ENCODE results near the gene TNFRSF6B.
"Not testable (repeated sequence)": the region's sequence is repeated elsewhere in the genome, so short reads cannot be mapped to it uniquely, and the experiment has no call there.

TNFRSF6B gene

DNA sequence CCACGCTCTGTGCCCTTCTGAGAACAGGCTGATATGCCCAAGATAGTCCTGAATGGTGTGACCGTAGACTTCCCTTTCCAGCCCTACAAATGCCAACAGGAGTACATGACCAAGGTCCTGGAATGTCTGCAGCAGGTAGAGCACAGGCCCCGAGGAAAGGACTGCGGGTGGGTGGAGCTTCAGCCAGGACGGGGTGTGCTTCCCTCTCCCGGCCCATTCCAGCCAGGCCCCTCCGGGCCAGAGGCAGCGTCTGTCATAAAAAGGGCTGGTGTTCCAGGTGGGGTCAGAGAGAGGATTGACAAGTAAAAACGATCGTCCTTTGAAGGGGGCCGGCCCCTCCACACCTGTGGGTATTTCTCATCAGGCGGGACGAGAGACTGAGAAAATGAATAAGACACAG, 37.1 kb upstream of the TNFRSF6B start:
- Histone ChIP-seq H3K27me3 (ENCODE audit: insufficient read depth, low read length, poor library complexity) (no peaks in the 10 kb centered on the region), H3K4me3 (ENCODE audit: low read depth in 1 of 2, low read length in 2 of 2) (peak overlapping the region; percentile 61 to 86; a peak in 3 of 4 replicates), H3K4me1 (ENCODE audit: insufficient read depth, low read length) (peaks cover 47% of the 10 kb centered on the region), H3K9ac (ENCODE audit: low read depth, low read length) (peak overlapping the region; percentile 86), H3K27ac (ENCODE audit: low read length) (peak overlapping the region; percentile 86), H3K36me3 (ENCODE audit: insufficient read depth, low read length) (peaks cover 47% of the 10 kb centered on the region), H3K4me2 (ENCODE audit: insufficient read depth, low read length) (peak overlapping the region; percentile 93), H3K9me3 (ENCODE audit: insufficient read depth, low read length, severe bottlenecking) (no peaks in the 10 kb centered on the region), H2AFZ (ENCODE audit: low read depth, low read length) (no peak overlapping the region), H4K20me1 (ENCODE audit: insufficient read depth, low read length) (peaks cover 20% of the 10 kb centered on the region; the same call in 1 of the 2 replicates), H3K79me2 (ENCODE audit: insufficient read depth, low read length) (peaks cover 68% of the 10 kb centered on the region)
- DNase-seq (no peak), ATAC-seq (ENCODE audit: insufficient read depth, low read depth) (no peak)
- no peak for TF ChIP-seq EZH2 (IDR thresholded peaks at IDR 0.05; ENCODE audit: borderline replicate concordance, low read depth, low read length, severe bottlenecking)
- TF ChIP-seq, protein P1, sequence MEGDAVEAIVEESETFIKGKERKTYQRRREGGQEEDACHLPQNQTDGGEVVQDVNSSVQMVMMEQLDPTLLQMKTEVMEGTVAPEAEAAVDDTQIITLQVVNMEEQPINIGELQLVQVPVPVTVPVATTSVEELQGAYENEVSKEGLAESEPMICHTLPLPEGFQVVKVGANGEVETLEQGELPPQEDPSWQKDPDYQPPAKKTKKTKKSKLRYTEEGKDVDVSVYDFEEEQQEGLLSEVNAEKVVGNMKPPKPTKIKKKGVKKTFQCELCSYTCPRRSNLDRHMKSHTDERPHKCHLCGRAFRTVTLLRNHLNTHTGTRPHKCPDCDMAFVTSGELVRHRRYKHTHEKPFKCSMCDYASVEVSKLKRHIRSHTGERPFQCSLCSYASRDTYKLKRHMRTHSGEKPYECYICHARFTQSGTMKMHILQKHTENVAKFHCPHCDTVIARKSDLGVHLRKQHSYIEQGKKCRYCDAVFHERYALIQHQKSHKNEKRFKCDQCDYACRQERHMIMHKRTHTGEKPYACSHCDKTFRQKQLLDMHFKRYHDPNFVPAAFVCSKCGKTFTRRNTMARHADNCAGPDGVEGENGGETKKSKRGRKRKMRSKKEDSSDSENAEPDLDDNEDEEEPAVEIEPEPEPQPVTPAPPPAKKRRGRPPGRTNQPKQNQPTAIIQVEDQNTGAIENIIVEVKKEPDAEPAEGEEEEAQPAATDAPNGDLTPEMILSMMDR (IDR thresholded peaks at IDR 0.05; ENCODE audit: borderline replicate concordance, extremely low read depth, low read length, poor library complexity, severe bottlenecking) = no peak

DNA sequence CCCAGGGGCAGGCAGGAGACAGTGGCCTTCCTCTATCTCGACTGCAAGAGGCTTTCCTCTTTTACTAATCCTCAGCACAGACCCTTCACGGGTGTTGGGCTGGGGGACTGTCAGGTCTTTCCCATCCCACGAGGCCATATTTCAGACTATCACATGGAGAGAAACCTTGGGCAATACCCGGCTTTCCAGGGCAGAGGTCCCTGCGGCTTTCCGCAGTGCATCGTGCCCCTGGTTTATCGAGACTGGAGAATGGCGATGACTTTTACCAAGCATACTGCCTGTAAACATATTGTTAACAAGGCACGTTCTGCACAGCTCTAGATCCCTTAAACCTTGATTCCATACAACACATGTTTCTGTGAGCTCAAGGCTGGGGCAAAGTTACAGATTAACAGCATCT, 36.3 kb upstream of the TNFRSF6B start:
- H3K9ac ChIP-seq (ENCODE audit: low read depth, low read length); ATAC-seq (ENCODE audit: insufficient read depth, low read depth); H3K27me3 ChIP-seq (ENCODE audit: insufficient read depth, low read length, poor library complexity); H2AFZ ChIP-seq (ENCODE audit: low read depth, low read length); DNase-seq; H3K4me3 ChIP-seq (ENCODE audit: low read depth in 1 of 2, low read length in 2 of 2); H3K9me3 ChIP-seq (ENCODE audit: insufficient read depth, low read length, severe bottlenecking); H3K27ac ChIP-seq (ENCODE audit: low read length): not testable (repeated sequence)
- Histone ChIP-seq H3K4me1 (ENCODE audit: insufficient read depth, low read length) (peaks cover 39% of the 10 kb centered on the region), H4K20me1 (ENCODE audit: insufficient read depth, low read length) (peaks cover 20% of the 10 kb centered on the region; the same call in 1 of the 2 replicates), H3K4me2 (ENCODE audit: insufficient read depth, low read length) (0 out of 2 replicates have a peak overlapping the region, but pooled peaks have one; percentile 93), H3K79me2 (ENCODE audit: insufficient read depth, low read length) (peaks cover 63% of the 10 kb centered on the region), H3K36me3 (ENCODE audit: insufficient read depth, low read length) (peaks cover 55% of the 10 kb centered on the region)

DNA sequence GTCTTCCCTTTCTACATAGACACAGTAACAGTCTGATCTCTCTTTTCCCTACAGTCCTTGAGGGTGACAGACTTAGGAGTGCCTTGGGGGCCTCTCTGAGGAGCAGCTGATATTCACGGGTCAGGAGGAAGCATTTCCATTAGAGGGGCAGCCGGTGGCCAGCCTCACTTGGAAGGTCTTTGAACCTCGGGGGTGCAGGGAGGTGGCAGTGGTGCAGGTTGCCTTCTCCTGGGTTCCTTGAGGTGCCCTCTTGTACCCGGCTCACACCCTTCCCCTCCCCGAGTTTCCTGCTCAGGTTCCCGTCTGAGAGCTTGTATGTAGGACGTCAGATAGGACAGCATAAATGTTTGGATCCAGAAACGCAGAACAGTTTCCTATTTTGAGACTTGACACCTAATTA, 35.8 kb upstream of the TNFRSF6B start:
- Histone ChIP-seq H3K9ac (ENCODE audit: low read depth, low read length) (no peak overlapping the region), H3K4me2 (ENCODE audit: insufficient read depth, low read length) (no peak overlapping the region), H3K36me3 (ENCODE audit: insufficient read depth, low read length) (peaks cover 58% of the 10 kb centered on the region), H3K9me3 (ENCODE audit: insufficient read depth, low read length, severe bottlenecking) (no peaks in the 10 kb centered on the region), H2AFZ (ENCODE audit: low read depth, low read length) (no peak overlapping the region), H3K27ac (ENCODE audit: low read length) (no peak overlapping the region), H3K4me1 (ENCODE audit: insufficient read depth, low read length) (peaks cover 35% of the 10 kb centered on the region), H3K27me3 (ENCODE audit: insufficient read depth, low read length, poor library complexity) (no peaks in the 10 kb centered on the region), H3K4me3 (ENCODE audit: low read depth in 1 of 2, low read length in 2 of 2) (no peak overlapping the region), H3K79me2 (ENCODE audit: insufficient read depth, low read length) (peaks cover 66% of the 10 kb centered on the region), H4K20me1 (ENCODE audit: insufficient read depth, low read length) (peaks cover 24% of the 10 kb centered on the region; the same call in 1 of the 2 replicates)
- TF ChIP-seq, protein P1 (IDR thresholded peaks at IDR 0.05; ENCODE audit: borderline replicate concordance, extremely low read depth, low read length, poor library complexity, severe bottlenecking) = no peak
- no peak for TF ChIP-seq EZH2 (IDR thresholded peaks at IDR 0.05; ENCODE audit: borderline replicate concordance, low read depth, low read length, severe bottlenecking)
- DNase-seq = no peak
- ATAC-seq (ENCODE audit: insufficient read depth, low read depth) = no peak

DNA sequence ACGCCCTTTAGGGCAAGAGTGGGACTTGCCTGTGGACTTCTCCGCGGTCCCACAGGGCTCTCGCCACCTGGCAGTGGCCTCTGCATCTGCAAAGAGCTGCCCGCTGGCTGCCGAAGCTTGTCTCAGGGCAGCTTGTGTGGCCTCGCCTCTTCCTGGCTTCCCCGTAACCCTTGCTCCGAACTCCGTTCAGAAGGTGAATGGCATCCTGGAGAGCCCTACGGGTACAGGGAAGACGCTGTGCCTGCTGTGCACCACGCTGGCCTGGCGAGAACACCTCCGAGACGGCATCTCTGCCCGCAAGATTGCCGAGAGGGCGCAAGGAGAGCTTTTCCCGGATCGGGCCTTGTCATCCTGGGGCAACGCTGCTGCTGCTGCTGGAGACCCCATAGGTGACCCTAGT, 35.3 kb upstream of the TNFRSF6B start:
- TF ChIP-seq, protein P1 (IDR thresholded peaks at IDR 0.05; ENCODE audit: borderline replicate concordance, extremely low read depth, low read length, poor library complexity, severe bottlenecking) = no peak
- no peak for TF ChIP-seq EZH2 (IDR thresholded peaks at IDR 0.05; ENCODE audit: borderline replicate concordance, low read depth, low read length, severe bottlenecking)
- Histone ChIP-seq H3K4me3 (ENCODE audit: low read depth in 1 of 2, low read length in 2 of 2) (no peak overlapping the region), H3K9ac (ENCODE audit: low read depth, low read length) (no peak overlapping the region), H3K4me2 (ENCODE audit: insufficient read depth, low read length) (no peak overlapping the region), H3K27me3 (ENCODE audit: insufficient read depth, low read length, poor library complexity) (no peaks in the 10 kb centered on the region), H3K79me2 (ENCODE audit: insufficient read depth, low read length) (peaks cover 66% of the 10 kb centered on the region), H3K27ac (ENCODE audit: low read length) (no peak overlapping the region), H2AFZ (ENCODE audit: low read depth, low read length) (no peak overlapping the region), H3K9me3 (ENCODE audit: insufficient read depth, low read length, severe bottlenecking) (no peaks in the 10 kb centered on the region), H3K4me1 (ENCODE audit: insufficient read depth, low read length) (peaks cover 35% of the 10 kb centered on the region), H4K20me1 (ENCODE audit: insufficient read depth, low read length) (peaks cover 24% of the 10 kb centered on the region; the same call in 1 of the 2 replicates), H3K36me3 (ENCODE audit: insufficient read depth, low read length) (peaks cover 63% of the 10 kb centered on the region)
- ATAC-seq (ENCODE audit: insufficient read depth, low read depth) (no peak), DNase-seq (no peak)
